ENCODE measurements around the gene DENND4A. TPM values are rescaled to one million over a fixed set of nuclear protein-coding genes. Genes with fewer than 3 reads are reported as not detected.

DENND4A gene
- total RNA-seq, 1 experiment from 2014 or later, result 14.4 TPM

DNA sequence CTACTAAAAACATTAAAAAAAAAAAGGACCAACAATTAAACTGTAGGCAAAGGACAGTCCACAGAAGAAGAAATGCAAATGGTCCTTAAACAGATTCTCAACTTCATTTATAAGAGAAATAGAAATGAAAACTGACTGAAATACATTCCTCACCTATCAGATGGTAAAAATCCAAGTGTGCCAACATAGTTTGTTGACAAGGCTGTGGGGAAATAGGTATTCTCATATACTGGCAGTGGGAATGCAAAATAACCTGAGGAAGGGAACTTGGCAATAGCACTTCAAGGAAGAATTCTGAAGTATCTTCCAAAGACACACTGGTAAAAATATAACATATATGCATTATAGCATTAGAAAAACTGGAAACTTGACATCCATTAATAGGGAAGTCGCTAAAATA is 116.5 kb downstream of the DENND4A start:
- Histone ChIP-seq H3K9me3 (ENCODE audit: control insufficient read depth, insufficient read depth, low read depth, low read length) (no peaks in the 10 kb centered on the region), H3K27me3 (ENCODE audit: control insufficient read depth, insufficient read depth, low read length) (no peaks in the 10 kb centered on the region), H3K36me3 (ENCODE audit: control insufficient read depth, insufficient read depth, low read length) (no peaks in the 10 kb centered on the region), H3K4me1 (ENCODE audit: control insufficient read depth, insufficient read depth, low read length) (no peaks in the 10 kb centered on the region), H3K4me3 (ENCODE audit: low read depth in 2 of 2, low read length in 2 of 2) (no peak overlapping the region), H3K27ac (ENCODE audit: low read length) (no peak overlapping the region)
- no peak for ATAC-seq
- DNase-seq (ENCODE audit: low read depth, low spot score), result no peak
- ChIA-PET CTCF (interaction anchor here (0.6 kb wide), 1 partner anchor 124 kb away, joined by 3 read pairs; no protein-coding TSS in a partner anchor), POLR2A (no interaction called here)
- BruUV-seq (replicated peaks), result no TSS peak
- intact Hi-C loops (cut with micrococcal nuclease; ENCODE audit: unreplicated experiment), result no loop called here
- in situ Hi-C loops (cut with HindIII; ENCODE audit: low pct_unique_long_range_greater_than_20kb, low sequenced_read_pairs), result no loop called here
- TF ChIP-seq, protein P1, sequence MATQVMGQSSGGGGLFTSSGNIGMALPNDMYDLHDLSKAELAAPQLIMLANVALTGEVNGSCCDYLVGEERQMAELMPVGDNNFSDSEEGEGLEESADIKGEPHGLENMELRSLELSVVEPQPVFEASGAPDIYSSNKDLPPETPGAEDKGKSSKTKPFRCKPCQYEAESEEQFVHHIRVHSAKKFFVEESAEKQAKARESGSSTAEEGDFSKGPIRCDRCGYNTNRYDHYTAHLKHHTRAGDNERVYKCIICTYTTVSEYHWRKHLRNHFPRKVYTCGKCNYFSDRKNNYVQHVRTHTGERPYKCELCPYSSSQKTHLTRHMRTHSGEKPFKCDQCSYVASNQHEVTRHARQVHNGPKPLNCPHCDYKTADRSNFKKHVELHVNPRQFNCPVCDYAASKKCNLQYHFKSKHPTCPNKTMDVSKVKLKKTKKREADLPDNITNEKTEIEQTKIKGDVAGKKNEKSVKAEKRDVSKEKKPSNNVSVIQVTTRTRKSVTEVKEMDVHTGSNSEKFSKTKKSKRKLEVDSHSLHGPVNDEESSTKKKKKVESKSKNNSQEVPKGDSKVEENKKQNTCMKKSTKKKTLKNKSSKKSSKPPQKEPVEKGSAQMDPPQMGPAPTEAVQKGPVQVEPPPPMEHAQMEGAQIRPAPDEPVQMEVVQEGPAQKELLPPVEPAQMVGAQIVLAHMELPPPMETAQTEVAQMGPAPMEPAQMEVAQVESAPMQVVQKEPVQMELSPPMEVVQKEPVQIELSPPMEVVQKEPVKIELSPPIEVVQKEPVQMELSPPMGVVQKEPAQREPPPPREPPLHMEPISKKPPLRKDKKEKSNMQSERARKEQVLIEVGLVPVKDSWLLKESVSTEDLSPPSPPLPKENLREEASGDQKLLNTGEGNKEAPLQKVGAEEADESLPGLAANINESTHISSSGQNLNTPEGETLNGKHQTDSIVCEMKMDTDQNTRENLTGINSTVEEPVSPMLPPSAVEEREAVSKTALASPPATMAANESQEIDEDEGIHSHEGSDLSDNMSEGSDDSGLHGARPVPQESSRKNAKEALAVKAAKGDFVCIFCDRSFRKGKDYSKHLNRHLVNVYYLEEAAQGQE (IDR thresholded peaks at IDR 0.05; ENCODE audit: insufficient read depth in 1 of 2, low read depth in 2 of 2, low read length in 1 of 2), result no peak
- TF ChIP-seq POLR2AphosphoS5 (IDR thresholded peaks at IDR 0.05; ENCODE audit: low read depth, low read length) (no peak), SIN3A (IDR thresholded peaks at IDR 0.05; ENCODE audit: borderline replicate concordance, insufficient read depth, low read depth, low read length) (no peak)

DNA sequence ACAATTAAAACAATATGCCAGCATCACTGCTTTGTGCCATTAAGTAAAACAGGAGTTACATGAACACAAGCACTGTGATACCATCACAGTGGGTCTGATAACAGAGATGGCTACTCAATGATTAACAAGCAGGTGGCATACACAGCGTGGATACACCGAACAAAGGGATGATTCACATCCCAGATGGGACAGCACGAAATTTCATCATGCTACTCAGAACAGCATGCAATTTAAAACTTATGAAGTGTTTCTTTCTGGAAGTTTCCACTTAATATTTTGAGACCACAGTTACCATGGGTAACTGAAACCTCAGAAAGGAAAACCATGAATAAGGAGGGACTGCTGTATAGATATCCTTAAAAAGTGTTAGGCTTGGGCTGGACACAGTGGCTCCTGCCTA is 125.8 kb downstream of the DENND4A start:
- CTCF ChIA-PET, result no interaction called here
- BruUV-seq (replicated peaks), result no TSS peak
- no peak overlapping the region for H3K4me3 ChIP-seq (ENCODE audit: low read depth in 2 of 2, low read length in 2 of 2)
- DNase-seq (ENCODE audit: low read depth, low spot score) (no peak), ATAC-seq (no peak)
- TF ChIP-seq, protein P2, sequence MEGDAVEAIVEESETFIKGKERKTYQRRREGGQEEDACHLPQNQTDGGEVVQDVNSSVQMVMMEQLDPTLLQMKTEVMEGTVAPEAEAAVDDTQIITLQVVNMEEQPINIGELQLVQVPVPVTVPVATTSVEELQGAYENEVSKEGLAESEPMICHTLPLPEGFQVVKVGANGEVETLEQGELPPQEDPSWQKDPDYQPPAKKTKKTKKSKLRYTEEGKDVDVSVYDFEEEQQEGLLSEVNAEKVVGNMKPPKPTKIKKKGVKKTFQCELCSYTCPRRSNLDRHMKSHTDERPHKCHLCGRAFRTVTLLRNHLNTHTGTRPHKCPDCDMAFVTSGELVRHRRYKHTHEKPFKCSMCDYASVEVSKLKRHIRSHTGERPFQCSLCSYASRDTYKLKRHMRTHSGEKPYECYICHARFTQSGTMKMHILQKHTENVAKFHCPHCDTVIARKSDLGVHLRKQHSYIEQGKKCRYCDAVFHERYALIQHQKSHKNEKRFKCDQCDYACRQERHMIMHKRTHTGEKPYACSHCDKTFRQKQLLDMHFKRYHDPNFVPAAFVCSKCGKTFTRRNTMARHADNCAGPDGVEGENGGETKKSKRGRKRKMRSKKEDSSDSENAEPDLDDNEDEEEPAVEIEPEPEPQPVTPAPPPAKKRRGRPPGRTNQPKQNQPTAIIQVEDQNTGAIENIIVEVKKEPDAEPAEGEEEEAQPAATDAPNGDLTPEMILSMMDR (IDR thresholded peaks at IDR 0.05), result no peak
- TF ChIP-seq, protein P1 (IDR thresholded peaks at IDR 0.05; ENCODE audit: insufficient read depth in 1 of 2, low read depth in 2 of 2, low read length in 1 of 2), result no peak
- TF ChIP-seq POLR2AphosphoS5 (IDR thresholded peaks at IDR 0.05; ENCODE audit: low read depth, low read length), result no peak
- no peak for TF ChIP-seq SIN3A (IDR thresholded peaks at IDR 0.05; ENCODE audit: borderline replicate concordance, insufficient read depth, low read depth, low read length)
- no peak for TF ChIP-seq TCF7L2 (IDR thresholded peaks at IDR 0.05; ENCODE audit: low read depth, low read length)
- H3K4me1 ChIP-seq (ENCODE audit: control insufficient read depth, insufficient read depth, low read length), result no peaks in the 10 kb centered on the region
- POLR2A ChIA-PET, result no interaction called here
- intact Hi-C loops (cut with micrococcal nuclease; ENCODE audit: unreplicated experiment), result no loop called here
- no peaks in the 10 kb centered on the region for H3K27me3 ChIP-seq (ENCODE audit: control insufficient read depth, insufficient read depth, low read length)
- no peaks in the 10 kb centered on the region for H3K36me3 ChIP-seq (ENCODE audit: control insufficient read depth, insufficient read depth, low read length)
- H3K27ac ChIP-seq (ENCODE audit: low read length), result no peak overlapping the region
- no peaks in the 10 kb centered on the region for H3K9me3 ChIP-seq (ENCODE audit: control insufficient read depth, insufficient read depth, low read depth, low read length)
- in situ Hi-C loops (cut with HindIII; ENCODE audit: low pct_unique_long_range_greater_than_20kb, low sequenced_read_pairs), result no loop called here

All from Panc1 (cell line).